HG03575 (cell line): Measurements from ENCODE around the gene CRYBB1.

Experiments used
- ATAC-seq: cut with Tn5 transposase; IDR thresholded peaks from one replicate; pipeline ENCODE4 v1.9.1; 2021; ENCODE audit not compliant: unreplicated experiment, insufficient number of reproducible peaks, low FRiP score; ENCODE audit errors: extremely low read depth

Gene CRYBB1

DNA sequence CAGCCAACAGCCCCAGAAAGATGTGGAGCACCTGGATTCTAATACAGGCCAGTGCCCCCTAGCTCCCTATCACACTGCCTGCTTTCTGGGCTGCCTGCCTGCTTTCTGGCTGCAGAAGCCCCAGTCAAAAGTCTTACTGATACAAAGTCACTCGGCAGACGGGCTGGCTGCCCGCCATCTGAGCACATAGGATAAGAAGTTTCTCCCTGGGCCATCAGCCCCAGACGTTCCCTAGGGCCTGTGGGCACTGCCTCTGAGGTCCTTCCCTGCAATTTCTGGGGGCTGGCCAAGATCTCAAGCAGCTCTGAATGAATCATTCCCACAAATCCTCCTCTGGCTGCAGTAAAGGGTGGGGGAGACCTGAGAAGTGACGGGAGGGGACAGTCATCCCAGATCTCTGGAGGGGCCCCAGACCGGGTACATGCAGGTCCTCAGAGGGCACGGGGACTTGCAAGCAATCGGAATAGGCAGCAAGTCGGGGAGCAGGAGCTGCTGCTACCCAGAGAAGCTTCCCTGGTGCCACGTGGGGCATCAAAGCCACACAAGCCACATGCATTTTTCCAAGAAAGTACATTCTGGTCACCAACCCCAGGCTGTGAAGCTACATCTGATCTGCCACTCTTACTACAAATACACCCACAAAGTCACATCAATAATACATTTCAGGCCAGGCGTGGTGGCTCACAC is 32.6 kb downstream of the CRYBB1 start:
- ATAC-seq = no peak

DNA sequence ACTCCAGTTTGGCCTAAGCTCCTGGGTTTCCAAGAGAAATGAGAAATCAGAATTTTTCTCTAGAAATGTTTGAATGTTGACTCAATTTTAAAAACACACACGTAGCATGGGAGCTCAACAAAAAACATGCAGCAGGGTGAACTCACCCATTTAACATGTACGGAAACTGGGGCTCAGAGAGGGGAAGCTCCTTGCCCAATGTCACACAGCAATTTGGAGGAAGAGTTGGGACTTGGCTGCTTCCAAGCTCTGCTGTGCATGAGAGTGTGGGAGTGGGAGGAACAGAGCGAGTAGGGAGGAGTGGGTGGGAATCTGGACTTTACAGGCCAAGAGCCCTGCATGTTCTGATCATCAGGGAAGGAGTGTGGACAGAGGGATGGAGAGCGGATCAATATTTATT is 33.8 kb downstream of the CRYBB1 start:
- no peak for ATAC-seq

DNA sequence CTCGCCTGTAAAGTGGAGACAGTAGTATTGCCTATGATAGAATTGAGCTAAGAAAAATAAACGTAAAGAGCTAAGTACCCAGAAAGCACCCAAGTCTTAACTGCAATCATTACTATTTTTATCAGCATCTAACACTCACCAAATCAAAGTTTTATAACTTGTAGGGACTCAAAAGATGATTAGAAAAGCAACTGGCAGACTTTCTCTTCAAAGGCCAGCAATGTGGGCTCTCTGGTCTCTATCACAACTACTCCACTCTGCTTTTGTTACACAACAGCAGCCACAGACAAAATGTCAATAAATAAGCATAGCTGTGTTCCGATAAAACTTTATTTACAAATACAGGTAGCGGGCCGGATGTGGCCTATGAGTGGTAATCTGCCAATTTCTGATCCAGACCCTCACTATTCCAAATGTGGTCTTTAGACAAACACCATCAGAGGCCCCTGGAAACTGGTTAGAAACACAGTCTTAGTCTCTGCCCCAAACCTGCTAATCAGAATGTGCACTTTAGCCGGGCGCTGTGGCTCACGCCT is 36.1 kb downstream of the CRYBB1 start:
- ATAC-seq = no peak

DNA sequence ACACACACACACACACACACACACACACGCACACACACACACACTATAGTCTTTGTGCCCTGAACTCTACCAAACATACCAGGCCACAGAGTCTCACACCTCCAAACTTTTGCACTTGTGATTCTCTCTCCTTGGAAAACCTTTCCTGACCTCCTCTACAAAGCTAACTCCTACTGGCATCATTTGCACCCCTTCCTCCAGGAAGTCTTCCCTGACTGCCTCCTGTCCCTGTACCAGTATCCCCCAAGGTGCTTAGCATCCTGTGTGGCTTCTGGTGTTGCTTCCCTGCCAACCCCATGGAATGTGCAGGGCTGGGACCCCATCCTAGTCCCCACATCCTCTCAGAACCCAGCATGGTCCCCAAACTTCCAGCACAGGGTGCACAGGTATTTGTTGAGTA is 36.8 kb downstream of the CRYBB1 start:
- ATAC-seq = no peak

DNA sequence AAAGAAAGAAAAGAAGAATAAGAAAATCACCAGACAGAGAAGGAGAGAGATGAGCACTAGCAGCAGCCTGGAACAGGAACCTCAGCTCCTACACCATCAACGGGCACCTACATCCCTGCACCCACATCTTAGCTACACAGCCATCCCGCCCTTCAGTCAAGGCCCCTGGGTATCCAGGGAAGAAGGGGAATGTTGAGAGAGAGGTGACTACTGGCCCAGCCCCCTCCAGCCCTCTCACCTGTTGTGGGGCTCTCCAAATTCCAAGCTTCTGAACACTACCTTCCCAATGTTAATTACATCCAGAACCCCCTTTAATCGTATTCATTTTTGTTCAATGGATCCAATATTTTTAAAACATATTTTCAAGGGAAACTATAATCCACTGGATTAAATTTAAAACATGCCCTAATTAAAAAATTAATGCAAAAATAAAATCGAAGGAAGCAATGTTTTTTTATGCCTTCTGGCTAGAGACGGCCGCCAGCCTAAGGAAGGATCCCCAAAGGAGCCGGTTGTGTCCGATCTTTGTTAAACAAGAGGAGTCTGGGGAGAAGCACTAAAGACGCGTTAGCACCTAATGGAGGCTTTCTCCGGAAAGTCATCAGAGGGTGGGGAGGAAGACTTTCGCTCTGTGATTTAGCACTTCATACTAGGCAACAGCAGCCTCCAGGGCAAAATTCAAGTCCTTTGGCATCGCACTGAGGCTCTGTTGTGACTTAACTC is 37.4 kb downstream of the CRYBB1 start:
- ATAC-seq = no peak

DNA sequence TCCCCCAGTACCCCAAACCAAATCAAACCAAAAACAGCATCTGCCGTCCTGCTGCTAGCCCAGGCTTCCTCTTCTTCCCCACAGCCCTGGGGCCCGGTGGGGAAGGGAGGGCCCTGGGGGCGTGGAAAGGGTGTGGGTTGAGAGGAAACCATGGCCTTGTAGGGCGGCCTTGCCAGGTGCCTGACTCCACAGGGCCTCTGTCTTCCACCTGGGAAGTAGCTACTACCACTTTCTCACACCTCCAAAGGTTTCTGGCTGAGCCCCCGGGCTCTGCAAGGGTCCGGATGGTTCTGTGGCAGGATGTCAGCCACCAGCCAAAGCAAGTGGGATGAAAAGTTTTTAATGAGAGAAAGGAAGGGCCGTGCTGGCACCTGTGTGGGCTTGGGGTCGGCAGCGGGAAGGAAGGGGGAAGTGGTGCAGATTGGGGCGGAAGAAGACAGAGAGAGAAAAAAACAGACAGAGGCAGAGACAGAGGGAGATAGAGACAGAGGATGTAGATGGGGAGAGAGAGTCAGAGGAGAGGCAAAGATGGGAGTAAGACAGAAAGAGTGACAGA is 38.4 kb downstream of the CRYBB1 start:
- ATAC-seq = no peak

DNA sequence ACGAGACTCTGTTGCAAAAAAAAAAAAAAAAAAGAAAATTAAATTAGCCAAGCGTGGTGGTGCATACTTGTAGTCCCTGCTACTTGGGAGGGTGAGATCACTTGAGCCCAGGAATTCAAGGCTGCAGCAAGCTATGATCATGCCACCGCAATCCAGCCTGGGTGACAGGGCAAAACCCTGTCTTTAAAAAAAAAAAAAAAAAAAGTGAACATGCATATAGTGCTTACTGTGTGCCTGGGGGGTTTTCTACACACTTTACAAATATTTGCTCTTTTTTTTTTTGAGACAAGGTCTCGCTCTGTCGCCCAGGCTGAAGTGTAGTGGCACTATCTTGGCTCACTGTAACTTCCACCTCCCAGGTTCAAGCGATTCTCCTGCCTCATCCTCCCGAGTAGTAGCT is 40.7 kb downstream of the CRYBB1 start:
- ATAC-seq = no peak

DNA sequence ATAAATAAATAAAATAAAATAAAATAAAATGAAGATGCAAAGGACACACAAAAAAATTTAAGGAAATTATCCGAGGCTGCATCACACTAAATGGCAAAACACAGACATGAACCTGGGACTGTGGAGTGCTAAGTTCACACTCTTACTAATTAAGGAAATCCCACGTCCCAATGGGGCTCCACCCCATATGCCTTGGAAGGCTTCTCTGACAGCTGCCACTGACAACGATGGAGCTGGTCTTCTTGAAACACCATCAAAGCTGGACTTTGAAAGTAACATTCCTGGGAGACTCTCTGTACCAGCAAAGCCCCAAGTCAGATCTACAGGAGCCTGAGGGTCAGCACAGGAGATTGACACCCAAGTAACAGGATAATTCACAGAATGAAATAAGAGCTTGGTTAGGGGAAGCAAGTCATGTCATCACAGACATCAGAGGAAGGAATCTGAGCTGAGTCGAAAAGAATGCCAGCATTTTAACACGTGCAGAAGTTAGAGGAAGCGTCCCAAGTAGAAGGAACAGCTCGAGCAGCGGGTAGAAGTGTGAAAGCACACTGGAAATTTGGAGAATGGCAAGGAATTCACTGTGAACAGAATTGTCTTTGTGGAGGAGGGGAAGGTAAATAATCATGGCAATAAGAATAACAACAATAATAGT is 41.7 kb downstream of the CRYBB1 start:
- ATAC-seq = no peak

DNA sequence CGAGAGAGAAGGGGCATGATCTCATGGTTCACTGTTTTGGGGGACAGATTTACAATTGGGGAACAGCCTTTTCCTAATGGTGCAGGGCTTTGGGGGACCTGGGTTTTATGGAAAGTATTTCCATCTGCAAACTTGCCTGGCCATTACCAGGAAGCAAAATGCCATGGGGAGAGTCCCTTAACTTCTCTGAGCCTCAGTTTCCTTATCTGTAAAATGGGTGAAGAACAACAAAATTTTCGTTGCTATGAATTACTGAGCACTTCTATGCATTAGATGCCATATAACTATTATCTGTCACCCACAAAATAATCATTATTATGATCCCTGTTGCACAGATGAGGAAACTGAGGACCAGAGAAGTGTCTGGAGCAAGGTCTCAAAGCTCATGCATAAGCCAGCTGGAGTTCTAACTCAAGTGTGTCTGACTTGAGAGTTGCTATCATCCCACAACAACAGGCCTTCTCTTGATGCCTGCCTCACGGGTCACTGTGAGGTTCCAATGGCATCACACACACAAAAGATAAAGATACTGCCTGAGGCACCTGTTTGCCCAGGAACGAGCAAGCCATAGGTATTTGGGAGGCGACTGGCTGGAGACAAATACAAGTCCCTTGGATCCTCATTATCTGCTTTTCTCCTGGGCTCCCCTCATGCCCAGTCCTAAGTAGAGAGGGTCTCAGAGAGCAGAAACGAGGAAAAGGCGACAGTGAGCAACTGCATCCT is 43.7 kb downstream of the CRYBB1 start:
- ATAC-seq = no peak

DNA sequence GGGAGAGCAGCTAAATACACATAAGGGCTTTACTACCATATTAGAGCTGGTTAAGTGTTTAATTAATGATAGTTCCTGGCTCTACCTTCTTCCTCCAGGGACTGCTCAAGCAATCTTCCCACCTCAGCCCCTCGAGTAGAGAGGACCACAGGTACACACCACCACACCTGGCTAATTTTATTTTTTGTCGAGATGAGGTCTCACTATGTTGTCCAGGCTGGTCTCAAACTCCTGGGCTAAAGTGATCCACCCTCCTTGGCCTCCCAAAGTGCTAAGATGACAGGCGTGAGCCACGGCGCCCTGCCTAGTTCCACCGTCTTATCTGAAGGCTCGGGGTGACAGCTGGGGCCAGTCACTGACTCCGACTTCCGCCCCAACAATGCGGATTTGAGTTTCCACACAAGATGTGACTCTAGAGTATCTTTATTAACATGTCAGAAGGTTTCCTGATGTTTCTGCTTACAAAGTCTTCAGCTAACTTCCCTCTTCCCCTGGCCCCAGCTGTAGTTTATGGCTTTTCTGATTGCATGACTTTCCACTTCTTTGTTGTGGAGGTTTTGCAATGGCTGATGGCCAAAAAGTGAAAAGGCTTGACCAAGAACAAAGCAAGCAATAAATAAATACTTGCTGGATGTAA is 44.7 kb downstream of the CRYBB1 start:
- ATAC-seq = no peak

DNA sequence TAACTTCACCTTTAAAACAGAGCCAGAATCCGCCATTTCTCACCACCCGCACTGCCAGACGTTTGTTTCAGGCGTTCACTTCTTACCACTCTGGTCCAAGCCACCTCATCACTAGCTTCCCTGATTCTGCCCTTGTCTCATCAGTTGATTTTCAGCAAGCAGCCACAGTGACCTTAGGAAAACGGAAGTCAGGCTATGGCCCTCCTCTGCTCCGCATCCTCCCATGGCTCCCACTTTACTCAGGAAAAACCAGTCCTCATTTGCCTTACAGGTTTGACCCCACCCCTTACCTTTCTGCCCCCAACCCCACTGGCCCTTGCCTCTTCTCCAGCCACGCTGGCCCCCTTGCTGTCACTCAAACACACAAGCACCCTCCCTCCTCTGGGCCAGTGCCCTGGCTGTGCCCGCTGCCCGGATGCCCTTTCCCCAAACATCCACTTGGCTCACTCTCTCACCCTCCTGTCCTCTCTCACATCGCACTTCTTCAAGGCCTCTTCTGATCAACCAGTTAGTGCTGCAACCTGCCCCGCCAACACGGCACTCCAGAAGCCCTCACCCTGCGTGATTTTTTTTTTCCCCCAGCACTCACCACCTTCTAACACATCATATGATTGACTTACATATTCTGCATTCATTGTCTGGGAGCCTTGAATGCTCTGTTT is 46.8 kb downstream of the CRYBB1 start:
- no peak for ATAC-seq

DNA sequence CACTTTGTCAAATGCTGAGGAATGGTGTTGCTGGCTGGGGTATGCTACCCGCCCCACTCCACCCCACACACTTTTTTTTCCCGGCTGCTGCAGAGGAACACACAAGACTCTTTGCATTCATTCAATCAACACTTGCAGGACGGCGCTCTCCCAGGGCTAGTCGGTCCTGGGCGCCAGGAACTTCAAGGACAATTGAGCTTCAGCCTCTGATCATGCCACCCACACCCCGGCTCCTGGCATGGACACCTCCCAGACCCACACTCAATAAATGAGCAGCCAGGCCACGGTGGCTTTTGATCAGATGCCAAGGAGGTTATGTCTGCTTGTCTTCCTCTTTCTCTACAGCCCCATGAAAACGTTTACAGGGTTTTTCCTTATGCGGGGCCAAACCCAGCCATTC is 47.7 kb downstream of the CRYBB1 start:
- ATAC-seq = no peak

DNA sequence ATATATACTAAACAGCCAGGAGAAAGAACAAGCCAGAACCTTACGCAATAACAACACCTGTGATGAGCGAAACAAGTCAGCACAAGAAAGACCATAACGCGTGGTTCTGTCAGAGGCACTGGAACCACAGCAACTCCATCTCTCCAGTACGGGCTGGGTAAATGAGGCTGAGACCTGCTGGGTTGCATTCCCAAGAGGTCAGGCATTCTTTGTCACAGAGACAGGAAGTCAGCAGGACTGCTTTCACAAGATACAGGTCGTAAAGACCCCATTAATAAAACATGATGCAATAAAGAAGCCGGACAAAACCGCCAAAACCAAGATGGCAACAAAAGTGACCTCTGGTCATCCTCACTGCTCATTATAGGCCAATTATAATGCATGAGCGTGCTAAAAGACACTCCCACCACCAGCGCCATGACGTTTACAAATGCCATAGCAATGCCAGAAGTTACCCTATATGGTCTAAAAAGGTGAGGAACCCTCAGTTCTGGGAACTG is 49.6 kb downstream of the CRYBB1 start:
- ATAC-seq = no peak

DNA sequence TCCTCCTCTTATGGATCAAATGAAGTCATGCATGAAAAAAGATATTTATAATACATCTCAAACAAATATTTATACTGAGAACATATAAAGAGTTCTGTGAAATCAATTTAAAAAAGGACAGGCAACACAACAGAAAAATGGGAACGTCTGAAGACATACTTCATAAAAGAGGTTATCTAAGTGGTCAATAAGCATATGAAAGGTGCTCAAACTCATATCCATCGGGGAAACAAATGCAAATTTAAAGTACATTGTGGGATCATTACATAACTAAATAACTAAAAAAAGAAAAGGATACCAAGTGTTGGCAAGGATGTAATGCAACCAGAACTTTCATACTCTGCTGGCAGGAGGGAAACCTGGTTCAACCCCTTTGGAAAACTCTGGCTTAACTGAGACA is 50.2 kb downstream of the CRYBB1 start:
- no peak for ATAC-seq

DNA sequence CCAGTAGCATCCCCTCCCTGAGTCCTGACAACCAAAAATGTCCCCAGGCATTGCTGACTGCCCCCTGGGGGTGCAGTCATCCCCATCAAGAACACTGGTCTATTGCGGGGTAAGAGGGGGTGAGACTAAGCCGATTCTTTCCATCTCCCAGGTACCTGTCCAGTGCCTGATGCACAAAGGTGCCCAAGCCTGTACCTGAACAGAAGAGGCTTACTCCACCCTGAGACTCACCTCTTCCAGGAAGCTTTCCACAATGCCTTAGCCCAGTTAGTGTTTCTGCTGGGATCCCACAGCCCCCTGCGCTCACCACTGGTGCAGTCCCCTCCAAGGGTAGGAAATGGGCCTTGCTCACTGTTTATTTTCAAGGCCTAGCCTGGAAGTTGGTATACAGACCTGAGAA is 50.8 kb downstream of the CRYBB1 start:
- no peak for ATAC-seq

DNA sequence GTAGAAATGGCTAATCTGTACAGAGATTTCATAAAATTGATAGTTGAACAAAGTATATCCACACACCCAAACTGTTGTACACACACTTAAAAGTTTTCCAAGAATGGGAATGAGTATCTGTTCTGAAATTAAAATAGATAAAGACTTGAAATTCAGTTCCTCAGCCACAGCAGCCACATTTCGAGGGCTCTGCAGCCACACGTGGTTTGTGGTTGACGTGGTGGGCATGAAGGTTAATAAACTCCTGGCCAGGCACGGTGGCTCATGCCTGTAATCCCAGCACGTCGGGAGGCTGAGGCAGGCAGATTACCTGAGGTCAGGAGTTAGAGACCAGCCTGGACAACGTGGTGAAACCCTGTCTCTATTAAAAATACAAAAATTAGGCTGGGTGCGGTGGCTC is 51.9 kb downstream of the CRYBB1 start:
- ATAC-seq = no peak

DNA sequence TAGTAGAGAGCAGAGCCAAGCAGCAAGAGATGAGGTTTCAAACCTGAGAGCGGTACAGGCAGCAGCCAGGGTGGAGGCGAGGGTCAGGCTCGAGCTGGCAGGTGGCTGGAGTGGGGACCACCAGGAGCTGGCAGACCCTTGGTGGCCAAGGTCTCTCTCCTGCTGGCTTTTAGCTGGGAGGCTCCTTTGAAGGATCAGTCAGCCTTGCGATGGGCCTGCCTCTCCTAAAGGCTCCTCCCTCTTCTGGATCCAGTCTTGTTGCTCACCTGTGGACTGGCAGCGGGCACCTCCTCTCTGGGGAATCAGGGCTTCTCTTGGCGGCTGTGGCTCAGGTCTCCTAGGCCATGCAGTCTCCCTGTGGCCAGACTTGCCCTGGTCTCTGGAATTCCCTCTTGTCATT is 52.6 kb downstream of the CRYBB1 start:
- no peak for ATAC-seq

DNA sequence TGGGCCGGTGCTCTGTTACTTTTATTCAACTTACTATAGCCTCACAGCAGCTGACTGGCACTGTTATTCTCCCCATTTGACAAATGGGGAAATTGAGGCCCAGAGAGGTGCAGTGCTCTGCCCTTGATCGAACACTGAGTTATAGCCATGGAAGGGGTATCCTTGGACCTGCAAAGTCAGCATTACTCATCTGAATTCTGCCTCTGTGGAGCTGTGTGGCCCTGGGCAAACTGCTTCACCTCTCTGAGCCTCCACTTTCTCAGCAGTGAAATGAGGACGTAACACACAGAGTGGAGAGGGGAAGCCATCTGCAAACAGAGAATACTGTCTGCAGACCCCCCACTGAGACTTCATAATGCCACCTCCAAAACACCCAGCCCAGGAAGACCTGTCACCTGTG is 53.2 kb downstream of the CRYBB1 start:
- no peak for ATAC-seq
